GM19099 (cell line): ENCODE measurements around the gene TENT5C.

Experiments used
- POLR2A ChIP-seq: IDR thresholded peaks from 3 replicates; pipeline ENCODE4 v1.6.1; 2011; ENCODE audit warnings: low read depth; ENCODE audit not compliant: insufficient read length; ENCODE audit errors: extremely low read depth

TENT5C gene

DNA sequence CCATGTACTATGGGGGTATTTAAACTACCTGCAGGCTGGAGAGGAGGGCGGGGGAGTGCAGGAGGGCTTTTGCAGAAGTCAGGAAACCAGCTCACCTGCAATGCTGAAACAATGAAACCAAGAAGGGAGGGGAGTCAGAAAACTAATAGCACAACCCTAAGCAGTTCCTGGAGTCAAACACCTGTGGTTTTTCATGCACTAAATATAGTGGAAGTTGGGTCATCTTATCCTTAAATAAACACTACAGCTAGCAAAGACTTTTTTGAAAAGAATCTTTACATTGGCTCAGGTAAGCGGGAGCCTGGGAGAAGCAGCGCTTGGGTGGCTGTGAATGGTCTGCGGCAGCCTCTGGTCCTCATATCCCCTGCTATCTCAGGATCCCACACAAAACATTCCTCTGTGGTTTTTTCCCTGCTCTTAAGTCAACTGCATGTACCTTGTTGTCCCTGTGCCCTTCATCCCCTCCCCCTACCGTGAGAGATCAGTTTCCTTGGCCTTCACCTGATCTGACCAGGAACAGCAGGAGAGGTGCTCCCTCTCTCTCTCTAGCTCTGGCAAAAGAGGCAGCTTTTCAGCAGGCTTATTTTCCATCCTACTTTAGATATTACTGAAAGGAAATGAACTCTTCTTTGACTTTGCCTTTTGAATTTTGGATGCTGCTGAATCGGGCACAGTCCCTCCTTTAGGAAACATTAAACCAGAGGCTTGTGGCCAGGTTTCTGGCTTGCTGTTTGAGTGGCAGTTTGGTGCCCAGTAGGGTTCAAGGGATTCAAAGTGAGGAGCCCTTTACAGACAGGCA lies 26.6 kb downstream of the TENT5C start:
- TF ChIP-seq POLR2A = no peak

DNA sequence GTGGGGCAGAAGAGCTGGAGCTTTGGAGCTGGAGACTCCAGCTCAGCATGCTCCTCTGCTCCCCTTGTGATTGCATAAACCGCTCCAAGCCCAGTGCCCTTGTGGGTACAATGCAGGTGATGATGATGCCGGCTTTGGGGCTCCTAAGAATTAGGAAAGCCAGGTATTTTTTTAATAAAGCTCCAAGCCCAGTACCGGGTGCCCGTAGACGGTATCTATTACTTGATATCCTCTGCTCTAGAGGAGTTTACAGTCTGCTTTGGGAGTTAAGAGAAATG lies 27.2 kb downstream of the TENT5C start:
- no peak for TF ChIP-seq POLR2A

DNA sequence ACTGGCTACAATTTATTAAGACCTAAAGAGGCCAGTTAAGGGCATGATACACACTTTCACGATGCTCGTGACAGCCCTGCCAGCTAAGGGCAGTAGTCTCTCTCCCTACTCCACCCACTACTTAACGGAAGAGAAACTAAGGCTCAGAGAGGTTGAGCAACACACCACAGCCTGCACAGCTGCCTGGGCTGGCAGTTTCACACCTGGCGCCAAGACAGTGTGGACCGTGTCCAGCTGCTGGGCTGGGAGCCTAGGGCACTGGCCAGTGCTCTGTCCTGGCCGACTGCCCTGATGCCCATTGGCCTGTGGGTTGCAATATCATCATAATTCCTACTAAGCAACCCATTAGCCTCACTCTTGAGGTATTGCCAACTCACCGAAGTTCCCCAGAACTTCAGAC lies 27.6 kb downstream of the TENT5C start:
- no peak for TF ChIP-seq POLR2A

DNA sequence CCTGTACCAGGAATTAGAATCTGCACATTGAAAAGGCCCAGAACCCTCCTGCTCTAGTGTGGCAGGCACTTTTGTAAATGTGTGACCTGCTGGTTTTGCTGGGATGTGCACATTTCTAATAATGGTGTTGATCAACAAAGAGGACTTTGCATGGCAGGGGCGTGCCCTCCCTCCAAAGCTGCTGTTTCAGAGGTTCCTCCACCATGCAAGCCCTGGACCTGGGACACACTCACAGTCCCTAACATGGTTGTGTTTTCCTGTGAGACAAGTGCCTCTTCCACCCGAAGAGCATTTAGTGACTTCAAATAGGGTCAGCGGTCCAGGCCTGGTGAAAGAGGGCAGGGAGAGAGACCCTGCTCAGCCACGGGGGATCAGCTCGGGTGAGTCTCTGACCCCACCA lies 28.1 kb downstream of the TENT5C start:
- TF ChIP-seq POLR2A = no peak

DNA sequence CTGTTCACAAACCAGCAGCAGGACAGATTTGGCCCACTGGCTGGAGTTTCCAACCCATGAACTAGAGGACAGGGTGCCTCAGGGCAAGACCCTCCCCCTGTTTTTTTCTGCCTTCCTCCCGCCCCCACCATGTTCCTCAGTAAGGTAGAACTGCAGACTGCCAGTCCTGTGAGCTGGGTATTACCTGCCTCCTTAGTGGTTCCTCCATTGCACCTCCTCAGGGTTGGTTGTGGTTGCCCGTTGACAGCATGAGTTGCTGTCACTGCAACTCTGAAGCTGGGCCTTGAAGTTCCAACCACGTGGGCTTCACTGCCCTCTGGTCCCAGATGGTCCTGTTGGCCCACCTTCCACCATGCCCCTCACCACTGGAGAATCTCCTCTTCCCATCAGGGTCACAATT lies 28.8 kb downstream of the TENT5C start:
- no peak for TF ChIP-seq POLR2A

DNA sequence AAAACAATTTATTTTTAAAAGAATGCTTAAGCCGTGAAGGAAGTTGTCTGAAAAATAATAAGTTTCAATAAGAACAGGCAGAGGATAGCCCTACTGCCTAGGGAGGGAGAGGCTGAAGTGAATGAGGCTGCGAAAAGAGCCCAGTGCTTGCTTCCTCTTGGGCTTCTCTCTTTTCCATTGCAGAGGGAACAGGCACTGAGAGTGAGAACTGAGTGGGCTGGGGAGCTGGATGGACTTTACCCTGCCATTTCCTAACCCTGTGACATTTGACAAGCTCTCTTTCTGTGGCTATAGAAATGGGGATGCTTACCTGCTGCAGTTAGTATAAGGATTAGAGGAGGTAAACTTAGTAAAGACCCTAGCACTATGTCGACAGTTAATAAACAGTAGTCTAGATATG lies 30.0 kb downstream of the TENT5C start:
- TF ChIP-seq POLR2A = no peak

DNA sequence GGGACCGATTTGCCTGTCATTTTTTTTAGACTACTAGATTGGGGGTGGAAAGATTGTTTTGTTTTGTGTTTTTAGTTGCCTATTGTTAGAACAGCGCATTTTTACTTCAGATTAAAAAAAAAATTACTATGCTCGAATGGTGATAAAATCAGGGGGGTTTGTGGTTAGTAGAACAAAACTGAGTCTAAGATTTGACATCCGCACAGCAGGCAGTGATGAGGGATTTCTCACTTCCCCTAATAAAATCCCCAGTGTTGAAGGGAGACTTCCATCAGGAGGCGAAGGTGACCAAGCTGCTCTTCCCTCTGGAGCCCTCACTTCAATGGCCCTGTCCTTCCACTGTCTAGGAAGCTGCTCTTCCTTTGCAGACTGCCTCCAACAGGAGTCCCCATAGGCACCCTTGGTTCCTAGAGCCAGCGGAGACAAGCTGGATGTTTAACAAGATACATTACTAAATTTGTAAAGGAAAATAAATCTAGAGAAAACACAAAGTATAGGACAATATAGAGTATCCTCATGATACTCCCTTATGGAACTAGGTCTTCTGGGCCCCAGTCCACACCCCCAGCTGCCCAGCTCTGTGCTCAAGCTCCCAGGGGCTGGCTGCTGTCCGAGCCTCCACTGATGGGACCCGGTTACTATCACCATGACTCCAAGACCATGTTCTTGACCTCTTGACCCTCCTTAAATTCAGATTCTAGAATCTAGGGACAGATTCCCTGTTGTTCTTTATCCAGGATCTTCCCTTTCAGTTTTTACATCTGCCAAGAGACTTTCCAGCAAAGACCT lies 31.0 kb downstream of the TENT5C start:
- TF ChIP-seq POLR2A = no peak

DNA sequence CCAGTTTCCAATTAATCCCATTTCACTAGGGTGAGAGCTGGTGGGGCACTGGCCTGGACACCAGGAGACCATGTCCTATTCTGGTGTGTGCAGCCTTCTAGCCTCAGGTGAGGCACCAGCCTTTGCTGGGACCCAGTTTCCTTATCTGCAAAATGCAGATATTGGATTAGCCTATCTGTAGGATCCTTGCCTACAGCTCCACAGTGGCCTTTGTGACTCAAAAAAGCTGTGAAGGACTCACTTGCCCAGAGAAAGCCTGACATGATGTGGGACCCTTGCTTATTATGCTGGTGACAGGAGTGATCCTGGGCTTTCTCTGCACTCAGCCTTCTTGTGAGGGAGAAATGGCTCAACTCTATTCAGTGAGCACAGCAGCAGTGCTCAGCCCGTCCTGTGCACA lies 32.3 kb downstream of the TENT5C start:
- no peak for TF ChIP-seq POLR2A

DNA sequence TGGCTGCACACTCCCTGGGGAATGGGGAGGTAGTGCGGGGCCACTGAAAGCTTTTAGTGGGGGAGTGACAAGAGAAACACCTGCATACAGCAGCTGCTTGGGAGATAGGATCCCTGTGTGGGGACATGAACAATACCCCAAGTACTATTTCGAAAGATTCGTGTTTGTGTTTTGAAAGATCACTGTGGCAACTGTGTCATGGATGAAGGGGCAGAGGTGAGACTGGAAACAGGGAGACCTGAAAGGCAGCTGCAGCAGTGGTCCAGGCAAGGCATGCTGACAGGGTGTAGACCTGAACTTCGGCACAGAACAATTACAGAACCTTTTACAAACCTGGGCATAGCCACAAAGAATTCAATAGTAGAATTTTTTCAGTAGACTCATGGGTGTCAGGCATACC lies 32.9 kb downstream of the TENT5C start:
- TF ChIP-seq POLR2A = no peak

DNA sequence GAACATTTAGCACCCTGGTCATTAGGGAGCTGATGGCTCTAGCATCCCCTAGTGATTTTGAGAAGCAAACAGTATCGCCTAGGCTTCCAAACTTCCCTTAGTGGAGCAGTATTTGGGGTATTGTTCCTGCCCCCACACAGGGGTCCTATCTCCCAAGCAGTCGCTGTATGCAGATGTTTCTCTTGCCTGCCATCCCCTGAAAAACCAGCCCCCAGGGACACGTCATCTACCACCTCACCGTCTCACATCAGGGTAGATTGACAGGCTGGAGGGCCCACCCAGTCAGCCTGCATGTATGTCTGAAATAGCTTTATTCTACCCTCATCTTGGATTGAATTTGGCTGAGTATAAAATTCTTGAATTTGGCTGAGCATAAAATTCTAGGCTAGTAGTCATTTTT lies 33.9 kb downstream of the TENT5C start:
- no peak for TF ChIP-seq POLR2A

DNA sequence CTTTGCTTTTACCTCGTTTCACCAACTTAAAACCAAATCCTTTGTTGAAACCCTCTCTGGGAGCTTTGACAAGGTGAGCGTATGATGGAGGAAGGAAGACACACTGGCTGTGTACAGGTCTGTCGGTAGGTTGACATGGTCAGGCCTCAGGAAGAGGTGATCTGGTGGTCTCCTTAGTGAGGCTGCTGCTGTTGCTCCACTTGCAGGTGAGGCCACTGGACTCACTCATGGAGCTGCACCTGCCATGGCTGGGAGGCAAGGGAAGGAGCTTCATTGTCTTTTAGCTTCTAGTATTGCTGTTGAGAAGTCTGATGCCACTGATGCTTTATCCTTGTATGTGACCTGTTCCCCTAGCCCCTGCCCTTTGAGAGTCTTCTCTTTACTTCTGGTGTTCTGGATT lies 35.7 kb downstream of the TENT5C start:
- TF ChIP-seq POLR2A = no peak

DNA sequence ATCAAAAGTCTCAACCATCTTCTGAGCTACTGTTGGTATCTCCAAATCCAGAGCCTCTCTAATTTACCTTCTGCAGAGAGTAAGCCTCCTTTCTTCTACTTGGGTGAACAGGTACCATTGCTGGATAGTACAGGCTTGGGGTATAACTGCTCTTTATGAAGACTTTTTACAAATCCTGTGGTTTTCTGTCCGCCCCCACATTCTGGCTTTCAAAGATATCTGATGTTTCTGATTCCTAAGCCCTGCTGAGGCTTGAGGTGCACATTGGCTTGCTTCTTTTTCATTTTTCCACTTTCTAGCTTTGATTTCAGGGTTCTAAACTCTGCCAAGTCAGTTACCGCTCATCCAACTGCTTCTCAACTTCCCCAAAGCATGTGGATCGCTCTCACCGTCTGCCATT lies 37.1 kb downstream of the TENT5C start:
- TF ChIP-seq POLR2A = no peak

DNA sequence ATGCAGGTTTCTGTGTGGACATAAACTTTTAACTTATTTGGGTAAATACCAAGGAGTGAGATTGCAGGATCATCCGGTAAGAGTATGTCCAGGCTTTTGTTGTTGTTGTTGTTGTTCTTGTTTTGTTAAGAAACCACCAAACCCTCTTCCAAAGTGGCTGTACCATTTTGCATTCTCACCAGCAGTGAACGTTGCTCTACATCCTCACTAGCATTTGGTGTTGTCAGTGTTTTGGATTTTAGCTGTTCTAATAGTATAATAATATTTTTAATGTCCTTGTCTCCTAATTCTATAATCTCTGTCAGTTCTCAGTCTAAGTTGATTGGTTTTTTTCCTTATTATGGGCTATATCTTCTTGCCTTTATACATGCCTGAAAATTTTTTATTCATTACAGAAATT lies 37.8 kb downstream of the TENT5C start:
- no peak for TF ChIP-seq POLR2A

DNA sequence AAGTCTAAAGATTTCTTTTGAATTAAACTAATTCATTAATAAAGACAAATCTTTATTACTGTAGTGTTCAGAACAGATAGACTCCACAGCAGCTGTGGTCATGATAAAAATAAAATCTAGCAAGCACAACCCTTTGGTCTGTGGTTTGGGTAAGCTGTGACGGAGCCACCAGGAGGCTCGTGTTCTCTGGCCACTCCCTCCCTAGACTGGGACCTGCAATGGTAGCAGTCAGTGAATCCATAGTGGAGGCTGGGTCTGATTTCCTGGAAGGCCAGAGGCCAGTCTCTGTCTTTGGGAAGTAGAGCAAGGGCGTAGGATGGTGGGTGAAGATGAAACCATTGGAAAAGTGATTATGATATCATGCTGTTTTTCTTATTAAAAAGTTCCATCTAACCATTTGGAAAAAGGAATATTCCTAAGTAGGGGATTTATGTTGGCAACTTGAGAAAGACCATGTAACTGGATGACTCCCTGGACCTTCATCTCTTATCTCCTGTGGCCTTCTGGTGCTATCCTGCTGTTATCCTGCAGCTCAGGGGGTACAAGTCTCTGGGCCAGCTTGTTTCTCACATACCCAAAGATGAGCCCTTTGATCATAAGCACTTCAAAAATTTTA lies 39.0 kb downstream of the TENT5C start:
- no peak for TF ChIP-seq POLR2A

DNA sequence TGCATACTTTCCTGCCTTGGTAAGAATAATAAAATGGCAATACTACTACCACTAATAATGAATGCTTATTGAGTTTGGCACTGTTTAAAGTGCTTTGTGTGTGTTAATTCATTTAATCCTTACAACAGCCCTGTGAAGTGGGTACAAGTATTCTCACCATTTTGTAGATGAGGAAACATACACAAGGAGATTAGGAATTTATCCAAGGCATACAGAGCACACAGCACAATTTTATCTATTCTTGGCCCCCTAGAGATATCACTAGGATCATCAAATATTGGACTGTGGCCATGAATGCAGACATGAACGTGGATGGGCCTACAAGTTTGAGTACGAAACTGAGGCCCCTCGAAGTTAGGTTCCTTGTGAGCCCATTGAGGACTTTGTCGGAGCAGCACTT lies 39.5 kb downstream of the TENT5C start:
- no peak for TF ChIP-seq POLR2A
